Measurements from ENCODE around the gene PLAA. TPM values are rescaled to one million over a fixed set of nuclear protein-coding genes. Genes with fewer than 3 reads are reported as not detected.

The PLAA gene
- total RNA-seq, 1 experiment from 2014 or later: 13.3 TPM

DNA sequence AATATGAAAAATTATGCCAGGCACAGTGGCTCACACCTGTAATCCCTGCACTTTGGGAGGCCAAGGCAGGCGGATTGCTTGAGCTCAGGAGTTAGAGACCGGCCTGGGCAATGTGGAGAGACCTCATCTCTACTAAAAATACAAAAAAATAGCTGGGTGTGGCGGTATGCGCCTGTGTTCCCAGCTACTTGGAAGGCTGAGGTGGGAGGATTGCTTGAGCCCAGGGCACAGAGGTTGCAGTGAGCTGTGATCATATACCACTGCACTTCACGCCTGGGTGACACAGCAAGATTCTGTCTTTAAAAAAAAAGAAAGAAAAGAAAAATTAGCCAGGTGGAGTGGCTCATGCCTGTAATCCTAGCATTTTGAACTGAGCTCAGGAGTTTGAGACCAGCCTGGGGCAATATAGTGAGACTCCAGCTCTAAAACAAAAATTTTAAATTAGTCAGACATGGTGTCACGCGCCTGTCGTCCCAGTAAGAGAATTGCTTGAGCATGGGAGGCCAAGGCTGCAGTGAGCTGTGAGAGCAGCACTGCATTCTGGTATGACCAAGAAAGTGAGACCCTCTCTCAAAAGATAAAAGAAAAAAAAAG lies 18.0 kb downstream of the PLAA start:
- Histone ChIP-seq H3K36me3 (ENCODE audit: control insufficient read depth, insufficient read depth, low read length) (no peaks in the 10 kb centered on the region; the same call in 1 of the 2 replicates), H3K4me3 (ENCODE audit: low read depth in 2 of 2, low read length in 2 of 2) (no peak overlapping the region), H3K27me3 (ENCODE audit: control insufficient read depth, insufficient read depth, low read length) (no peaks in the 10 kb centered on the region), H3K9me3 (ENCODE audit: control insufficient read depth, insufficient read depth, low read depth, low read length) (no peaks in the 10 kb centered on the region), H3K27ac (ENCODE audit: low read length) (no peak overlapping the region), H3K4me1 (ENCODE audit: control insufficient read depth, insufficient read depth, low read length) (no peaks in the 10 kb centered on the region)
- intact Hi-C loops (cut with micrococcal nuclease; ENCODE audit: unreplicated experiment): no loop called here
- BruUV-seq (replicated peaks): no TSS peak
- in situ Hi-C loops (cut with HindIII; ENCODE audit: low pct_unique_long_range_greater_than_20kb, low sequenced_read_pairs): no loop called here
- POLR2A ChIA-PET: no interaction called here
- CTCF ChIA-PET: no interaction called here
- no peak for DNase-seq (ENCODE audit: low read depth, low spot score)
- no peak for TF ChIP-seq TCF7L2 (IDR thresholded peaks at IDR 0.05; ENCODE audit: low read depth, low read length)
- TF ChIP-seq, protein P1, sequence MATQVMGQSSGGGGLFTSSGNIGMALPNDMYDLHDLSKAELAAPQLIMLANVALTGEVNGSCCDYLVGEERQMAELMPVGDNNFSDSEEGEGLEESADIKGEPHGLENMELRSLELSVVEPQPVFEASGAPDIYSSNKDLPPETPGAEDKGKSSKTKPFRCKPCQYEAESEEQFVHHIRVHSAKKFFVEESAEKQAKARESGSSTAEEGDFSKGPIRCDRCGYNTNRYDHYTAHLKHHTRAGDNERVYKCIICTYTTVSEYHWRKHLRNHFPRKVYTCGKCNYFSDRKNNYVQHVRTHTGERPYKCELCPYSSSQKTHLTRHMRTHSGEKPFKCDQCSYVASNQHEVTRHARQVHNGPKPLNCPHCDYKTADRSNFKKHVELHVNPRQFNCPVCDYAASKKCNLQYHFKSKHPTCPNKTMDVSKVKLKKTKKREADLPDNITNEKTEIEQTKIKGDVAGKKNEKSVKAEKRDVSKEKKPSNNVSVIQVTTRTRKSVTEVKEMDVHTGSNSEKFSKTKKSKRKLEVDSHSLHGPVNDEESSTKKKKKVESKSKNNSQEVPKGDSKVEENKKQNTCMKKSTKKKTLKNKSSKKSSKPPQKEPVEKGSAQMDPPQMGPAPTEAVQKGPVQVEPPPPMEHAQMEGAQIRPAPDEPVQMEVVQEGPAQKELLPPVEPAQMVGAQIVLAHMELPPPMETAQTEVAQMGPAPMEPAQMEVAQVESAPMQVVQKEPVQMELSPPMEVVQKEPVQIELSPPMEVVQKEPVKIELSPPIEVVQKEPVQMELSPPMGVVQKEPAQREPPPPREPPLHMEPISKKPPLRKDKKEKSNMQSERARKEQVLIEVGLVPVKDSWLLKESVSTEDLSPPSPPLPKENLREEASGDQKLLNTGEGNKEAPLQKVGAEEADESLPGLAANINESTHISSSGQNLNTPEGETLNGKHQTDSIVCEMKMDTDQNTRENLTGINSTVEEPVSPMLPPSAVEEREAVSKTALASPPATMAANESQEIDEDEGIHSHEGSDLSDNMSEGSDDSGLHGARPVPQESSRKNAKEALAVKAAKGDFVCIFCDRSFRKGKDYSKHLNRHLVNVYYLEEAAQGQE (IDR thresholded peaks at IDR 0.05; ENCODE audit: insufficient read depth in 1 of 2, low read depth in 2 of 2, low read length in 1 of 2): no peak
- TF ChIP-seq POLR2AphosphoS5 (IDR thresholded peaks at IDR 0.05; ENCODE audit: low read depth, low read length): no peak
- no peak for TF ChIP-seq SIN3A (IDR thresholded peaks at IDR 0.05; ENCODE audit: borderline replicate concordance, insufficient read depth, low read depth, low read length)
- ATAC-seq: no peak

DNA sequence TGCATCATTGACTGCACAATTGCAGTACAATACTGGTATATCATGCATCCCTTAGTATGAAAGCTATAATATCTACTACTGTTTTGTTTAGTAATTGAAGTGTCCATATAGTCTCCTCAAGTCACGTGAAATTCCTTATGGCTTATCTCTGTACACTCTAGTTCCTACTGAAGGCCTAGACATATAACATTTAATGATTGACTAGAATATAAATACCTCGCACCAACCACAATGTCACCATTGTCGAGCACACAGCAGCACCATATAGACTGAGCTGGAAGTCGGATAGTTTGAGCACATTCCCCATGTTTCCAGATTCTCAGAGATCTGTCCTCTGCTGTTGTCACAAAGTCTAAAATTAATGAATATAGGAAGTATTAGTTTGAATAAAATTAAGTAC lies 21.4 kb downstream of the PLAA start:
- Histone ChIP-seq H3K9me3 (ENCODE audit: control insufficient read depth, insufficient read depth, low read depth, low read length) (no peaks in the 10 kb centered on the region), H3K27me3 (ENCODE audit: control insufficient read depth, insufficient read depth, low read length) (no peaks in the 10 kb centered on the region), H3K4me1 (ENCODE audit: control insufficient read depth, insufficient read depth, low read length) (no peaks in the 10 kb centered on the region), H3K27ac (ENCODE audit: low read length) (no peak overlapping the region), H3K4me3 (ENCODE audit: low read depth in 2 of 2, low read length in 2 of 2) (no peak overlapping the region), H3K36me3 (ENCODE audit: control insufficient read depth, insufficient read depth, low read length) (no peaks in the 10 kb centered on the region; the same call in 1 of the 2 replicates)
- no TSS peak for BruUV-seq (replicated peaks)
- no peak for DNase-seq (ENCODE audit: low read depth, low spot score)
- no peak for ATAC-seq
- in situ Hi-C loops (cut with HindIII; ENCODE audit: low pct_unique_long_range_greater_than_20kb, low sequenced_read_pairs) (no loop called here), intact Hi-C loops (cut with micrococcal nuclease; ENCODE audit: unreplicated experiment) (no loop called here)
- ChIA-PET POLR2A (no interaction called here), CTCF (no interaction called here)
- no peak for TF ChIP-seq TCF7L2 (IDR thresholded peaks at IDR 0.05; ENCODE audit: low read depth, low read length)
- TF ChIP-seq, protein P1 (IDR thresholded peaks at IDR 0.05; ENCODE audit: insufficient read depth in 1 of 2, low read depth in 2 of 2, low read length in 1 of 2): no peak
- no peak for TF ChIP-seq POLR2AphosphoS5 (IDR thresholded peaks at IDR 0.05; ENCODE audit: low read depth, low read length)
- TF ChIP-seq CTCF (IDR thresholded peaks at IDR 0.05): no peak
- TF ChIP-seq SIN3A (IDR thresholded peaks at IDR 0.05; ENCODE audit: borderline replicate concordance, insufficient read depth, low read depth, low read length): no peak

Measured in Panc1 (cell line).